SK-N-MC (cell line): ENCODE measurements around the gene SLC43A2.

Experiments used
- DNase-seq: peaks from one replicate; pipeline ENCODE4 v3.0.0-alpha.2; 2011; ENCODE audit warnings: low read depth, low spot score
- H3K27ac ChIP-seq: fragments of 200-600 bp; sonication (generic); 2 replicates; pipeline ENCODE4 v1.5.1; 2016; ENCODE audit warnings: mixed run types
- H3K36me3 ChIP-seq: fragments of 200-600 bp; sonication (generic); 2 replicates; pipeline ENCODE4 v1.6.1; 2017; ENCODE audit warnings: antibody characterized with exemption, low read length, mixed read lengths; ENCODE audit not compliant: insufficient read depth
- H3K4me3 ChIP-seq: fragments of 200-600 bp; sonication (generic); 2 replicates; pipeline ENCODE4 v1.5.1; 2016
- H3K9ac ChIP-seq: fragments of 200-600 bp; sonication (generic); 2 replicates; pipeline ENCODE4 v1.8.0; 2017; ENCODE audit warnings: mixed run types, mixed read lengths; ENCODE audit not compliant: insufficient read length
- H3K9me3 ChIP-seq: fragments of 200-600 bp; sonication (generic); 2 replicates; pipeline ENCODE4 v1.6.1; 2017; ENCODE audit warnings: low read depth, mild to moderate bottlenecking, antibody characterized with exemption, low read length, moderate library complexity, mixed read lengths
- EZH2 ChIP-seq: fragments of 200-600 bp; sonication (generic); IDR thresholded peaks from one replicate; pipeline ENCODE4 v1.6.1; 2017; ENCODE audit warnings: antibody characterized with exemption
- FOXP2 ChIP-seq: optimal IDR thresholded peaks from 2 replicates; pipeline ENCODE3; 2011; ENCODE audit warnings: mild to moderate bottlenecking, moderate library complexity; ENCODE audit not compliant: insufficient read depth; ENCODE audit errors: extremely low read length, control extremely low read depth
- POLR2AphosphoS5 ChIP-seq: IDR thresholded peaks from 2 replicates; pipeline ENCODE4 v1.6.1; 2012; ENCODE audit warnings: mild to moderate bottlenecking, low read depth, low read length, borderline replicate concordance

Gene SLC43A2

DNA sequence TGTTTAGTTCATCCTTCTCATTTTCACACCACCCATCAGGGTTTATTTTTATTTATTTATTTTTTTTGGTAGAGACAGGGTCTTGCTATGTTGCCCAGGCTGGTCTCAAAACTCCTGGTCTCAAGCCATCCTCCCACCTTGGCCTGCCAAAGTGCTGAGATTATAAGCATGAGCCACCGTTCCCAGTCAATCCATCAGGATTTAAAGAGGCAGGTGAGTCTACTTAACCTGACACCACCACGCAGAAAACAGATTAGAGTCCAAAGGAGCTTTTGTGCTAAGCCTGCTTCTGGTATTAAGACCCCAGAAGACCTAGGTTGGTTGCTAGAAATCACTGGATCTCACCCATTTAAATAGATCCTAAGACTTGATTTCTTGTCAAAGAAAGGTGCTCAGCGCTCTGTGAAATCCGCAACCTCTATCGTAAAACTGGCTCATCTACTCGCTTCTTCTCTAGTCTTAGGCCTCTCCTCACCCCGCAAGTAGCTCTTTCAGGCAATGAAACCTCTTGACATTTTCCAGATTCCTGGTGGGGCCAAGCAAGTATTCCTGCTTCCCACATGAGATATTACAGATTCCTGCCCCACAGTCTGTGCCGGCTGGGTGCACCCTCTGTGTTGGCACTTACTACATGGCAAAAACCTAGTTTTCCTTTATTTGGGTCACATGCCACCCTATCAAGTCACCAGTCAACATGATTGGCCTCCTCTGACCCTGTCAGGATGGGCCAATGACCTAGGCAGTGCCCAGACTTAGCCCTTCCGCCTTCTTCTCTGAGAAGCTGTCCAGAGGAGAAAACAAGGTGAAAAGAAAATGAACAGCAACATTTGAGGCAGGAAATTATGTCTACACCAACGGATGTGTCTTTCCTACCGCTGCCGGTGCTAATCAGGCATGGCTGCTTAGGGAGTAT is 75.0 kb downstream of the SLC43A2 start:
- no peak for DNase-seq
- Histone ChIP-seq H3K9me3 (no peaks in the 10 kb centered on the region), H3K36me3 (peaks cover 12% of the 10 kb centered on the region; the same call in 1 of the 2 replicates), H3K9ac (no peak overlapping the region), H3K4me3 (no peak overlapping the region), H3K27ac (no peak overlapping the region)
- TF ChIP-seq FOXP2 (no peak), POLR2AphosphoS5 (no peak), EZH2 (no peak)

- H3K9me3 ChIP-seq = no peaks in the 10 kb centered on the region
- DNase-seq = no peak
- peaks cover 12% of the 10 kb centered on the region; the same call in 1 of the 2 replicates for H3K36me3 ChIP-seq
- TF ChIP-seq POLR2AphosphoS5 = no peak
- no peak for TF ChIP-seq EZH2
- no peak for TF ChIP-seq FOXP2
- H3K27ac ChIP-seq = no peak overlapping the region
- no peak overlapping the region for H3K4me3 ChIP-seq
- H3K9ac ChIP-seq = no peak overlapping the region
These were observed 75.7 kb downstream of the SLC43A2 start for GRCh38 chr17:1552932-1553331.

GRCh38 chr17:1551741-1552140 is 76.9 kb downstream of the SLC43A2 start:
- H3K27ac ChIP-seq = no peak overlapping the region
- H3K4me3 ChIP-seq = no peak overlapping the region
- no peak overlapping the region for H3K9ac ChIP-seq
- TF ChIP-seq EZH2 (no peak), POLR2AphosphoS5 (no peak), FOXP2 (no peak)
- H3K9me3 ChIP-seq = no peaks in the 10 kb centered on the region
- peaks cover 14% of the 10 kb centered on the region for H3K36me3 ChIP-seq
- DNase-seq = no peak

GRCh38 chr17:1548032-1548431 is 80.6 kb downstream of the SLC43A2 start:
- Histone ChIP-seq H3K4me3 (no peak overlapping the region), H3K36me3 (peaks cover 19% of the 10 kb centered on the region), H3K27ac (no peak overlapping the region), H3K9ac (no peak overlapping the region), H3K9me3 (no peaks in the 10 kb centered on the region)
- no peak for TF ChIP-seq POLR2AphosphoS5
- no peak for TF ChIP-seq EZH2
- TF ChIP-seq FOXP2 = no peak
- DNase-seq = no peak

DNA sequence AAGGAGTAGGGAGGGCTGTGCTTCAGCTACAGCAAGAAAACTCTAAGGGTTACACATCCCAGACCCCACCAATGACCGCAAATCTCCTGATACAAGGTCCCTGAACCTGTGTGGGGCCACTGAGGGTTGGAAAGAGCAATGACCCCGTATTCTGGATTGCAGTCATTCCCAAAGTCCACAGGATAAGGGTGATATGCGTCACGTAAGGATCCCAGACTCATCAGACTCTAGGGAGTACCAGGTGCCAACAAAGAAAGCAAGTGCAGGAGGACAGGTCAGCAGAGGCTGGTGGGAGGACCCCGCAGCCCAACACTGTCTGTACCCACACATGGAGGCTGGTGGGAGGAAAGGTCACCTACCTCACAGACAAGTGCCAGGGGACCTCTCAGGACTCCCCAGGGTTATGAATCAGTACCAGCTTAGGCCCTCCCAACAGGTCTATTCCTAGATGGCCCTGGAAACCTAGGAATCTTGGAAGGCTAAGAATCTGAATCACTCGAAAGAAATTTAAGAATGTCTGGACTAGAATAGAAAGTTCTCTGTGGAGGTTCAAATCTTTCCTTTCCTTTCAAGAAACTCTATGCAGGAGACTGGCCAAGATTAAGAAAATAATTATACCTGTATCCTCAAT is 82.2 kb downstream of the SLC43A2 start:
- no peak for DNase-seq
- TF ChIP-seq EZH2 = no peak
- TF ChIP-seq FOXP2 = no peak
- no peak for TF ChIP-seq POLR2AphosphoS5
- H3K36me3 ChIP-seq = peaks cover 27% of the 10 kb centered on the region
- no peaks in the 10 kb centered on the region for H3K9me3 ChIP-seq
- no peak overlapping the region for H3K9ac ChIP-seq
- H3K27ac ChIP-seq = no peak overlapping the region
- H3K4me3 ChIP-seq = no peak overlapping the region

GRCh38 chr17:1545618-1546017 is 83.0 kb downstream of the SLC43A2 start:
- H3K36me3 ChIP-seq = peaks cover 31% of the 10 kb centered on the region
- no peak overlapping the region for H3K4me3 ChIP-seq
- TF ChIP-seq POLR2AphosphoS5 (no peak), FOXP2 (no peak), EZH2 (no peak)
- no peaks in the 10 kb centered on the region for H3K9me3 ChIP-seq
- H3K27ac ChIP-seq = no peak overlapping the region
- no peak for DNase-seq
- no peak overlapping the region for H3K9ac ChIP-seq

- Histone ChIP-seq H3K36me3 (peaks cover 41% of the 10 kb centered on the region), H3K9me3 (no peaks in the 10 kb centered on the region), H3K4me3 (no peak overlapping the region), H3K9ac (no peak overlapping the region), H3K27ac (no peak overlapping the region)
- no peak for TF ChIP-seq FOXP2
- no peak for TF ChIP-seq POLR2AphosphoS5
- no peak for TF ChIP-seq EZH2
- no peak for DNase-seq
These were observed 86.3 kb downstream of the SLC43A2 start for GRCh38 chr17:1542316-1542715.

GRCh38 chr17:1541367-1541904 is 87.2 kb downstream of the SLC43A2 start:
- peaks cover 36% of the 10 kb centered on the region for H3K36me3 ChIP-seq
- TF ChIP-seq EZH2 = no peak
- no peak for TF ChIP-seq FOXP2
- TF ChIP-seq POLR2AphosphoS5 = no peak
- H3K27ac ChIP-seq = no peak overlapping the region

More at GRCh38 chr17:1541367-1541904, 87.2 kb downstream of the SLC43A2 start:
- H3K4me3 ChIP-seq = no peak overlapping the region
- no peak for DNase-seq
- H3K9me3 ChIP-seq = no peaks in the 10 kb centered on the region
- H3K9ac ChIP-seq = no peak overlapping the region
